MM.1S (cell line): ENCODE data around the gene RAVER2.
"Not testable (repeated sequence)": the region's sequence is repeated elsewhere in the genome, so short reads cannot be mapped to it uniquely, and the experiment has no call there.

Source experiments
- DNase-seq: peaks from one replicate; pipeline ENCODE4 v3.0.0-alpha.2; 2015
- H2AFZ ChIP-seq: fragments of 300-600 bp; sonication (generic); 2 replicates; pipeline ENCODE4 v1.6.0; 2016; ENCODE audit warnings: antibody characterized with exemption, low read length
- H3F3A ChIP-seq: fragments of 300-600 bp; sonication (generic); 2 replicates; pipeline ENCODE4 v1.6.1; 2016; ENCODE audit warnings: mild to moderate bottlenecking, antibody characterized with exemption, low read length, moderate library complexity, mixed read lengths; ENCODE audit not compliant: insufficient read depth
- H3K27ac ChIP-seq: fragments of 300-600 bp; sonication (generic); 2 replicates; pipeline ENCODE4 v1.5.1; 2016; ENCODE audit warnings: mild to moderate bottlenecking, low read length
- H3K27me3 ChIP-seq: fragments of 300-600 bp; sonication (generic); replicated peaks from 2 replicates; pipeline ENCODE4 v1.6.0; 2016; ENCODE audit warnings: low read length; ENCODE audit not compliant: insufficient read depth
- H3K36me3 ChIP-seq: fragments of 300-600 bp; sonication (generic); replicated peaks from 2 replicates; pipeline ENCODE4 v1.6.1; 2016; ENCODE audit warnings: mild to moderate bottlenecking, low read length, mixed read lengths; ENCODE audit not compliant: insufficient read depth
- H3K4me1 ChIP-seq: fragments of 300-600 bp; sonication (generic); 2 replicates; pipeline ENCODE4 v1.6.1; 2016; ENCODE audit warnings: low read length, mixed read lengths
- H3K4me2 ChIP-seq: fragments of 300-600 bp; sonication (generic); 2 replicates; pipeline ENCODE4 v1.6.0; 2016; ENCODE audit warnings: low read depth, low read length
- H3K4me3 ChIP-seq: fragments of 300-600 bp; sonication (generic); 2 replicates; pipeline ENCODE4 v1.5.1; 2016; ENCODE audit warnings: low read length, mixed read lengths
- H3K79me2 ChIP-seq: fragments of 300-600 bp; sonication (generic); 2 replicates; pipeline ENCODE4 v1.6.1; 2016; ENCODE audit warnings: mixed run types, low read length, mixed read lengths
- H3K9ac ChIP-seq: fragments of 300-600 bp; sonication (generic); 2 replicates; pipeline ENCODE4 v1.6.1; 2016; ENCODE audit warnings: low read length, mixed read lengths
- H3K9me2 ChIP-seq: fragments of 300-600 bp; sonication (generic); replicated peaks from 2 replicates; pipeline ENCODE4 v1.6.1; 2016; ENCODE audit warnings: mild to moderate bottlenecking, low read length, mixed read lengths; ENCODE audit not compliant: insufficient read depth
- H3K9me3 ChIP-seq: fragments of 300-600 bp; sonication (generic); replicated peaks from 2 replicates; pipeline ENCODE4 v1.6.1; 2016; ENCODE audit warnings: mild to moderate bottlenecking, low read length, mixed read lengths; ENCODE audit not compliant: insufficient read depth
- H4K20me1 ChIP-seq: fragments of 300-600 bp; sonication (generic); 2 replicates; pipeline ENCODE4 v1.6.1; 2016; ENCODE audit warnings: mild to moderate bottlenecking, low read length, moderate library complexity, mixed read lengths; ENCODE audit not compliant: insufficient read depth
- CTCF ChIP-seq: fragments of 300-600 bp; sonication (generic); IDR thresholded peaks from 2 replicates; pipeline ENCODE4 v1.5.1; 2016; ENCODE audit warnings: antibody characterized with exemption, low read length, mixed read lengths
- EZH2 ChIP-seq: fragments of 300-600 bp; sonication (generic); optimal IDR thresholded peaks from 2 replicates; pipeline ENCODE3; 2017; ENCODE audit warnings: low read depth, mild to moderate bottlenecking, antibody characterized with exemption, low read length, mixed read lengths
- EZH2phosphoT487 ChIP-seq: fragments of 300-600 bp; sonication (generic); IDR thresholded peaks from 2 replicates; pipeline ENCODE4 v1.6.1; 2018; ENCODE audit warnings: antibody characterized with exemption, low read length

The RAVER2 gene

DNA sequence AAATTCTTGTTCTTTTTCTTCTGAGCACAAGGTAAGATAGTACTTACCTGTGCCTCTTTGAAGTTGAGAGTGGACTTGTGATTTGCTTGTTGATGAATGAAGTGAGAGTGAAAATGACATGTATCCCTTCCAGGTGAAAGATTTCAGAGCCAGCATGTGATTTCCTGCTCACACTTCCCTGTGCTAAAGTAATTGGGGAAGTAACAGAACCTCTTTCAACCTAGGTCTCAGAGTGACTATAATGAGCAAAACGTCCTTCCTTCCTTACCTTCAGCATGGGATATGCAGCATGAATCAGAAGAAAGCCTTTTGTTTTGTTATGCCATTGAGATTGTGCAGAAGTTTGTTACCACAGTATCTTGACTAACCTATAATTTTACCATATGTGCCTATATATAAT is 24.6 kb downstream of the RAVER2 start:
- no peaks in the 10 kb centered on the region for H4K20me1 ChIP-seq
- no peak for DNase-seq
- TF ChIP-seq EZH2 (no peak), EZH2phosphoT487 (no peak), CTCF (no peak)
- H3K9me3 ChIP-seq, result no peaks in the 10 kb centered on the region
- H3K4me1 ChIP-seq, result peaks cover 9% of the 10 kb centered on the region
- no peaks in the 10 kb centered on the region for H3K36me3 ChIP-seq
- H2AFZ ChIP-seq, result no peak overlapping the region
- H3K9ac ChIP-seq, result no peak overlapping the region
- H3K4me2 ChIP-seq, result no peak overlapping the region
- no peak overlapping the region for H3K4me3 ChIP-seq
- H3K27me3 ChIP-seq, result no peaks in the 10 kb centered on the region
- no peaks in the 10 kb centered on the region for H3F3A ChIP-seq
- no peaks in the 10 kb centered on the region for H3K9me2 ChIP-seq
- H3K79me2 ChIP-seq, result peaks cover 30% of the 10 kb centered on the region
- H3K27ac ChIP-seq, result no peak overlapping the region

GRCh38 chr1:64769971-64770370 is 25.1 kb downstream of the RAVER2 start:
- Histone ChIP-seq H3K9ac (no peak overlapping the region), H3K36me3 (no peaks in the 10 kb centered on the region), H3K4me3 (no peak overlapping the region), H4K20me1 (no peaks in the 10 kb centered on the region), H3K4me1 (peaks cover 9% of the 10 kb centered on the region), H3K79me2 (peaks cover 25% of the 10 kb centered on the region), H3K4me2 (no peak overlapping the region), H3K9me2 (no peaks in the 10 kb centered on the region), H3K9me3 (no peaks in the 10 kb centered on the region), H2AFZ (no peak overlapping the region), H3K27ac (no peak overlapping the region), H3F3A (no peaks in the 10 kb centered on the region), H3K27me3 (no peaks in the 10 kb centered on the region)
- TF ChIP-seq CTCF (no peak), EZH2phosphoT487 (no peak), EZH2 (no peak)
- no peak for DNase-seq

DNA sequence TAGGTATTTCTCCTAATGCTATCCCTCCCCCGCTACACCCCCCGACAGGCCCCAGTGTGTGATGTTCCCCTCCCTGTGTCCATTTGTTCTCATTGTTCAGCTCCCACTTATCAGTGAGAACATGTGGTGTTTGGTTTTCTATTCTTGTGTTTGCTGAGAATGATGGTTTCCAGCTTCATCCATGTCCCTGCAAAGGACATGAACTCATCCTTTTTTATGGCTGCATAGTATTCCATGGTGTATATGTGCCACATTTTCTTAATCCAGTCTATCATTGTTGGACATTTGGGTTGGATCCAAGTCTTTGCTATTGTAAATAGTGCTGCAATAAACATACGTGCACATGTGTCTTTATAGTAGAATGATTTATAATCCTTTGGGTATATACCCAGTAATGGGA is 28.4 kb downstream of the RAVER2 start:
- H3K9me3 ChIP-seq, H4K20me1 ChIP-seq, H3K9ac ChIP-seq, H3K27ac ChIP-seq, H3K4me1 ChIP-seq, H3K4me3 ChIP-seq, H3K27me3 ChIP-seq, H3K9me2 ChIP-seq, H3K79me2 ChIP-seq, H2AFZ ChIP-seq, H3K4me2 ChIP-seq, H3K36me3 ChIP-seq, DNase-seq, H3F3A ChIP-seq: not testable (repeated sequence)

GRCh38 chr1:64775113-64775512 is 30.2 kb downstream of the RAVER2 start:
- H4K20me1 ChIP-seq, result no peaks in the 10 kb centered on the region
- no peaks in the 10 kb centered on the region for H3K36me3 ChIP-seq
- H3K9ac ChIP-seq, result no peak overlapping the region
- H3K9me2 ChIP-seq, result no peaks in the 10 kb centered on the region
- DNase-seq, result no peak
- no peak overlapping the region for H3K4me2 ChIP-seq
- no peak overlapping the region for H2AFZ ChIP-seq
- TF ChIP-seq CTCF (no peak), EZH2phosphoT487 (no peak), EZH2 (no peak)
- no peaks in the 10 kb centered on the region for H3K27me3 ChIP-seq
- H3K79me2 ChIP-seq, result no peaks in the 10 kb centered on the region
- H3K4me3 ChIP-seq, result no peak overlapping the region
- H3K9me3 ChIP-seq, result no peaks in the 10 kb centered on the region
- no peaks in the 10 kb centered on the region for H3K4me1 ChIP-seq
- H3K27ac ChIP-seq, result no peak overlapping the region
- H3F3A ChIP-seq, result no peaks in the 10 kb centered on the region

- not testable (repeated sequence) for H3K9ac ChIP-seq, H3F3A ChIP-seq, H3K79me2 ChIP-seq, H3K4me2 ChIP-seq, H3K27me3 ChIP-seq, H3K9me2 ChIP-seq, H3K4me1 ChIP-seq, H2AFZ ChIP-seq, H3K4me3 ChIP-seq, H4K20me1 ChIP-seq, H3K27ac ChIP-seq, H3K9me3 ChIP-seq, DNase-seq, H3K36me3 ChIP-seq
Observed at GRCh38 chr1:64782044-64782443, 37.2 kb downstream of the RAVER2 start.

DNA sequence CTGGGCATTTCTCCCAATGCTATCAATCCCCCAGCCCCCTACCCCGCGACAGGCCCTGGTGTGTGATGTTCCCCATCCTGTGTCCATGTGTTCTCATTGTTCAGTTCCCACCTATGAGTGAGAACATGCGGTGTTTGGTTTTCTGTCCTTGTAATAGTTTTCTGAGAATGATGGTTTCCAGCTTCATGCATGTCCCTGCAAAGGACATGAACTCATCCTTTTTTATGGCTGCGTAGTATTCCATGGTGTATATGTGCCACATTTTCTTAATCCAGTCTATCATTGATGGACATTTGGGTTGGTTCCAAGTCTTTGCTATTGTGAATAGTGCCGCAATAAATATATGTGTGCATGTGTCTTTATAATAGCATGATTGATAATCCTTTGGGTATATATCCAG is 38.0 kb downstream of the RAVER2 start:
- H3K36me3 ChIP-seq, H3K79me2 ChIP-seq, H4K20me1 ChIP-seq, H3K9me2 ChIP-seq, H3K27ac ChIP-seq, H3K27me3 ChIP-seq, H3K4me2 ChIP-seq, H3K4me3 ChIP-seq, H2AFZ ChIP-seq, DNase-seq, H3K9ac ChIP-seq, H3K4me1 ChIP-seq, H3F3A ChIP-seq, H3K9me3 ChIP-seq: not testable (repeated sequence)
